Esophagus muscularis mucosa (tissue), 3 donors: ENCODE results near the gene OTP.

Experiments
- POLR2A ChIP-seq: fragments of 450-650 bp; IDR thresholded peaks from one replicate; pipeline ENCODE4 v1.6.1; 2017; ENCODE audit warnings: antibody characterized with exemption, moderate library complexity, mild to moderate bottlenecking, low read depth
- TF ChIP-seq, protein P1 (sequence below), 3 experiments: fragments of 200-600 bp in 2 of 3; fragments of 450-650 bp in 1 of 3; sonication (generic) in 2 of 3; IDR thresholded peaks; one replicate each; pipeline ENCODE4 v1.5.1; 2017 to 2019; ENCODE audit warnings: antibody characterized with exemption in 3 of 3, mild to moderate bottlenecking in 2 of 3, moderate library complexity in 1 of 3

DNA sequence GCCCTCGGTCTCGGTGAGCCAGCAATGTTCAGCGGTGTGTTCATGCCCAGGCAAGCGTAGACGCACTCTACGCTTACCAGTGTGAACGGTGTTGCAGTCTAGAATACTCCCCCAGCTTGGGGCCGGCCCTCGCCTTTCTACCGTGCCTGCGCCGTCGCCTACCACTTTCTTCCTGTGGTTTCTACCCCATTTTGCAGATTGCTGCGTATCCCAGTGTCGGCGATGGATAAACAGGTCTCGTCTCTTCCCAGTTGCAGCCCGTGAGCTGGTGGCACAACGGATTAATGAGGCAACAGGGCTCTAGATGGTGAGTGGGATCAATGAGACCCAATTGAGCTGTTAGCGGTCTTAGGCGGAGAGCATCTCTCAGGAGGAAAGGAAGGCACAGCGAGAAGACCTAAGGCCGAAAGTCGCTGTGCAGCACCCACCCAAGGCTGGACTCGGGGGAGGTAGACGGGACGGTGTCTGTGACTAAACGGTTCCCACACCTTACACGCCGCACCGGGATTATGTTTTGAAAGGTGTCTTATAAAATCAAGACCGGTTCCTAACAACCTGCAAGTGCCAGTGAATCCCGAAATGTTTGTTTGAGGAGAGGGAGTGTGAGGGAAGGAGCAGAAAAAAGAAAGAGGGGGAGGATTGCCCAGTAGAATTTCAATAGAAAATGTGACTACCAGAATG is 5.8 kb downstream of the OTP start:
- TF ChIP-seq, protein P1, sequence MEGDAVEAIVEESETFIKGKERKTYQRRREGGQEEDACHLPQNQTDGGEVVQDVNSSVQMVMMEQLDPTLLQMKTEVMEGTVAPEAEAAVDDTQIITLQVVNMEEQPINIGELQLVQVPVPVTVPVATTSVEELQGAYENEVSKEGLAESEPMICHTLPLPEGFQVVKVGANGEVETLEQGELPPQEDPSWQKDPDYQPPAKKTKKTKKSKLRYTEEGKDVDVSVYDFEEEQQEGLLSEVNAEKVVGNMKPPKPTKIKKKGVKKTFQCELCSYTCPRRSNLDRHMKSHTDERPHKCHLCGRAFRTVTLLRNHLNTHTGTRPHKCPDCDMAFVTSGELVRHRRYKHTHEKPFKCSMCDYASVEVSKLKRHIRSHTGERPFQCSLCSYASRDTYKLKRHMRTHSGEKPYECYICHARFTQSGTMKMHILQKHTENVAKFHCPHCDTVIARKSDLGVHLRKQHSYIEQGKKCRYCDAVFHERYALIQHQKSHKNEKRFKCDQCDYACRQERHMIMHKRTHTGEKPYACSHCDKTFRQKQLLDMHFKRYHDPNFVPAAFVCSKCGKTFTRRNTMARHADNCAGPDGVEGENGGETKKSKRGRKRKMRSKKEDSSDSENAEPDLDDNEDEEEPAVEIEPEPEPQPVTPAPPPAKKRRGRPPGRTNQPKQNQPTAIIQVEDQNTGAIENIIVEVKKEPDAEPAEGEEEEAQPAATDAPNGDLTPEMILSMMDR (IDR thresholded peaks at IDR 0.05): no peak
- TF ChIP-seq POLR2A: no peak
